Colon (tissue), 2 donors: ENCODE measurements around the gene RBM12.
"Not testable (repeated sequence)": the region's sequence is repeated elsewhere in the genome, so short reads cannot be mapped to it uniquely, and the experiment has no call there.

Experiments
- FAIRE-seq: peaks from 2 replicates; lab custom pipeline; 2012; peaks lifted over from hg19 to GRCh38; lab: Jason Lieb, UNC
- donor health status: control.
- donor health status: control.

The RBM12 gene

GRCh38 chr20:35664466-35665206 lies at the start of gene RBM12, which contains the start of gene CPNE1:
RBM12 (minus strand) TSS chr20:35664900; CDS start chr20:35655322, 9,578 bp downstream.
CPNE1 (minus strand) TSS chr20:35664900; CDS start chr20:35632923, 31,977 bp downstream.
- FAIRE-seq = no peak

GRCh38 chr20:35714127-35714526 lies 49.4 kb upstream of the RBM12 start:
- no peak for FAIRE-seq

- FAIRE-seq = not testable (repeated sequence)
Observed at GRCh38 chr20:35713120-35713519, 48.4 kb upstream of the RBM12 start.

- no peak for FAIRE-seq
Observed at GRCh38 chr20:35711588-35712209, 47.0 kb upstream of the RBM12 start.

- no peak for FAIRE-seq
Observed at GRCh38 chr20:35710884-35711587, 46.3 kb upstream of the RBM12 start.

- no peak for FAIRE-seq
Observed at GRCh38 chr20:35710039-35710438, 45.3 kb upstream of the RBM12 start.

- FAIRE-seq = no peak
Observed at GRCh38 chr20:35709259-35709658, 44.6 kb upstream of the RBM12 start.

- FAIRE-seq = no peak
Observed at GRCh38 chr20:35708502-35708901, 43.8 kb upstream of the RBM12 start.

GRCh38 chr20:35706591-35707529 lies 42.2 kb upstream of the RBM12 start:
- not testable (repeated sequence) for FAIRE-seq

GRCh38 chr20:35705894-35706293 lies 41.2 kb upstream of the RBM12 start:
- not testable (repeated sequence) for FAIRE-seq

GRCh38 chr20:35704514-35705261 lies 40.0 kb upstream of the RBM12 start:
- no peak for FAIRE-seq

- no peak for FAIRE-seq
Observed at GRCh38 chr20:35702824-35703695, 38.4 kb upstream of the RBM12 start.

- FAIRE-seq = no peak
Observed at GRCh38 chr20:35702051-35702823, 37.5 kb upstream of the RBM12 start.

- no peak for FAIRE-seq
Observed at GRCh38 chr20:35700625-35701148, 36.0 kb upstream of the RBM12 start.

GRCh38 chr20:35699957-35700624 lies 35.4 kb upstream of the RBM12 start:
- no peak for FAIRE-seq

- no peak for FAIRE-seq
Observed at GRCh38 chr20:35699127-35699956, 34.6 kb upstream of the RBM12 start, which contains the start of the genes NFS1 and ROMO1. NFS1 (minus strand) TSS chr20:35699352; CDS start chr20:35699288, 64 bp downstream. ROMO1 (plus strand) TSS chr20:35699405; CDS start chr20:35699633, 228 bp downstream.
